Type B pancreatic cell (in vitro differentiated cells): Measurements from ENCODE around the gene BTN3A1. TPM values are rescaled to one million over a fixed set of nuclear protein-coding genes. Genes with fewer than 3 reads are reported as not detected.
A peak's percentile ranks its signal among the peaks of the same experiment; 100 is the strongest.

ENCODE experiments used
- DNase-seq: peaks from one replicate; pipeline ENCODE4 v3.0.0; 2021; ENCODE audit warnings: mixed read lengths; ENCODE audit not compliant: unreplicated experiment; ENCODE audit errors: extremely low spot score
- H3K27ac Mint-ChIP-seq: 2 replicates; pipeline ENCODE4 v1.8.0; 2021; ENCODE audit warnings: mild to moderate bottlenecking, mixed read lengths
- H3K27me3 Mint-ChIP-seq: 2 replicates; pipeline ENCODE4 v1.8.0; 2021; ENCODE audit warnings: mixed read lengths
- H3K36me3 Mint-ChIP-seq: 2 replicates; pipeline ENCODE4 v1.8.0; 2021; ENCODE audit warnings: mixed read lengths
- H3K4me1 Mint-ChIP-seq: one replicate; pipeline ENCODE4 v1.8.0; 2021; ENCODE audit warnings: mixed read lengths; ENCODE audit not compliant: unreplicated experiment
- H3K4me3 Mint-ChIP-seq: 2 replicates; pipeline ENCODE4 v1.8.0; 2021; ENCODE audit warnings: mild to moderate bottlenecking, mixed read lengths
- H3K9me3 Mint-ChIP-seq: 2 replicates; pipeline ENCODE4 v1.8.0; 2021; ENCODE audit warnings: mixed read lengths
- total RNA-seq: library from RNA; stranded (reverse); gene quantifications from 2 replicates; pipeline ENCODE4 v1.2.1, GENCODE V29; 2021; ENCODE audit warnings: low replicate concordance
- TF ChIP-seq, protein P1 (sequence below): fragments of 200-600 bp; sonication (generic); conservative IDR thresholded peaks from 2 replicates; pipeline ENCODE4 v1.5.0; 2021; ENCODE audit warnings: antibody characterized with exemption, mild to moderate bottlenecking

Gene BTN3A1
- total RNA-seq, 1 donor from 2014 or later, result 19.6 TPM

DNA sequence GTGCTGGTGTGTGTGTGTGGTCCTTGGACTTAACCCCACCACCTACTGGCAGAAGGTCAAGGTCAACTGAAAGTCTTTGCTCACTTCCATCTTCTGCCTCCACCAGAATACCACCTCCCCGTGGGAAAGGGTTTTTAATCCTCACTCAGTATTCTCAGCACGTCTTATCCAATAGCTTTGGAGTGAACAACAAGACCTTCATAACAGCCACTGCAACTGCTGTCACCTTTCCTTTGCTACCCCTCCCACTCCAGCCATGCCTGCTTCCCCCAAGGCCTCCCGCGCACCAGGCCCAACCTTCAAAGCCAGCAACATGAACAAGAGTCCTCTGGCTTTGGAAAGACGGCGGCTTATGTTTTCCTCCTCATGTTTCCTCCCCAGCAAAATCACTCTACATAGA, 20.0 kb upstream of the BTN3A1 start:
- Mint-ChIP-seq H3K4me3 (peak overlapping the region; percentile 99), H3K27ac (peak overlapping the region; percentile 97)
- no peak for DNase-seq

DNA sequence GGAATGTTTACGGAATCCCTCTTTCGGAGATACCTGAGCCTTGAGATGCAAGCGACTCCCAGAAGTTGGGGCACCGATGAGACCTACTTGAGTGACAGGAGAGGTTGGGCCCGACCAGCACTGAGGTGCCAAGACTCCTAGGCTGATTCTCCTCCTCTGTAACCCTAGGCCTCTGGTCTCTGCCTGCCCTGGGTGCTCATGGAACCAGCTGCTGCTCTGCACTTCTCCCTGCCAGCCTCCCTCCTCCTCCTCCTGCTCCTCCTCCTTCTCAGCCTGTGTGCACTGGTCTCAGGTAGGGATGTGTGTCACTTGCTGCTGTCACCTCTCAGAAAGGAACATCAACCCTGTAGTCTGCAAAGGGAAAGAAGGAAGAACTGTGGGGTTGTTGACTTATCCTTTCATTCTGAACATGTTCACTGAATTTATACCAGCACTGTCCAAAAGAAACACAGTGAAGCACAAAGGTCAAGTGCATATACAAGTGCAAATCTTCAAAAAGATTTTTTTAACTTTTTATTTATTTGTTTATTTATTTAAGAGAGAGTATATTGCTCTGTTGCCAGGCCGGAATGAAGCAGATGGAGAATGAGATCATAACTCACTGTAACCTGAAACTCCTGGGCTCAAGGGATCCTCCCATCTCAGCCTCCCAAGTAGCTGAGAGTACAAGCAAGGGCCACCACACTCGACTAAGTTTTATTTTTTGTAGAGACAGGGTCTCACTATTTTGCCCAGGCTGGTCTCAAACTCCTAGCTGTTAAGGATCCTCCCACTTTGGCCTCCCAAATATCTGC, 18.3 kb upstream of the BTN3A1 start:
- TF ChIP-seq, protein P1, sequence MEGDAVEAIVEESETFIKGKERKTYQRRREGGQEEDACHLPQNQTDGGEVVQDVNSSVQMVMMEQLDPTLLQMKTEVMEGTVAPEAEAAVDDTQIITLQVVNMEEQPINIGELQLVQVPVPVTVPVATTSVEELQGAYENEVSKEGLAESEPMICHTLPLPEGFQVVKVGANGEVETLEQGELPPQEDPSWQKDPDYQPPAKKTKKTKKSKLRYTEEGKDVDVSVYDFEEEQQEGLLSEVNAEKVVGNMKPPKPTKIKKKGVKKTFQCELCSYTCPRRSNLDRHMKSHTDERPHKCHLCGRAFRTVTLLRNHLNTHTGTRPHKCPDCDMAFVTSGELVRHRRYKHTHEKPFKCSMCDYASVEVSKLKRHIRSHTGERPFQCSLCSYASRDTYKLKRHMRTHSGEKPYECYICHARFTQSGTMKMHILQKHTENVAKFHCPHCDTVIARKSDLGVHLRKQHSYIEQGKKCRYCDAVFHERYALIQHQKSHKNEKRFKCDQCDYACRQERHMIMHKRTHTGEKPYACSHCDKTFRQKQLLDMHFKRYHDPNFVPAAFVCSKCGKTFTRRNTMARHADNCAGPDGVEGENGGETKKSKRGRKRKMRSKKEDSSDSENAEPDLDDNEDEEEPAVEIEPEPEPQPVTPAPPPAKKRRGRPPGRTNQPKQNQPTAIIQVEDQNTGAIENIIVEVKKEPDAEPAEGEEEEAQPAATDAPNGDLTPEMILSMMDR, result no peak
- Mint-ChIP-seq H3K9me3 (no peaks in the 10 kb centered on the region), H3K27ac (peak overlapping the region; percentile 97), H3K27me3 (no peaks in the 10 kb centered on the region), H3K4me3 (peak overlapping the region; percentile 99), H3K36me3 (peaks cover 4% of the 10 kb centered on the region), H3K4me1 (peaks cover 17% of the 10 kb centered on the region)
- no peak for DNase-seq

More for the DNA sequence above, 20.0 kb upstream of the BTN3A1 start:
- H3K36me3 Mint-ChIP-seq, result no peaks in the 10 kb centered on the region
- H3K27me3 Mint-ChIP-seq, result no peaks in the 10 kb centered on the region
- TF ChIP-seq, protein P1, result no peak
- H3K4me1 Mint-ChIP-seq, result peaks cover 18% of the 10 kb centered on the region
- no peaks in the 10 kb centered on the region for H3K9me3 Mint-ChIP-seq

- Mint-ChIP-seq H3K27me3 (no peaks in the 10 kb centered on the region), H3K9me3 (no peaks in the 10 kb centered on the region), H3K27ac (no peak overlapping the region), H3K4me3 (no peak overlapping the region), H3K4me1 (peaks cover 17% of the 10 kb centered on the region), H3K36me3 (peaks cover 14% of the 10 kb centered on the region)
- TF ChIP-seq, protein P1, result no peak
- DNase-seq, result no peak
These were observed 16.3 kb upstream of the BTN3A1 start for GRCh38 chr6:26385734-26386125.

DNA sequence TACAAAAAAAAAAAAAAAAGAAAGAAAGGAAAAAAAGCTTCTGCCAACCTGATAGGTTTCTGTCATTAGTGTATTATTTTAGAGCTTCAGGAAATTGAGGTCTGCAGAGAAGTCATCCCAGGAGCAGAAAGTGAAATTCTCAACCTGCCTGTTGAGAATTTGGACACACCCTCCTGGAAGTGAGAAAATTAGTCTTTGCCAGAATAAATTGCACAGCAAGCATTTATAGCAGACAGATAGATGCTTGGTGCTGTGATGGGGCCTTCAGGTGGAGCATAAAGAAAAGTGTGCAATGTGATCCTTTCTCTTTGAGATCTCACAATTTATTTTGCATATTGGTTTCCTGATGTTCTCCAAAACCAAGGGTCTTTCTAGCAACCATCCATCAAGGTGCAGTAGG, 14.5 kb upstream of the BTN3A1 start:
- Mint-ChIP-seq H3K4me3 (no peak overlapping the region), H3K9me3 (no peaks in the 10 kb centered on the region), H3K36me3 (peaks cover 18% of the 10 kb centered on the region), H3K4me1 (peaks cover 13% of the 10 kb centered on the region), H3K27ac (no peak overlapping the region), H3K27me3 (no peaks in the 10 kb centered on the region)
- no peak for DNase-seq
- TF ChIP-seq, protein P1, result no peak

DNA sequence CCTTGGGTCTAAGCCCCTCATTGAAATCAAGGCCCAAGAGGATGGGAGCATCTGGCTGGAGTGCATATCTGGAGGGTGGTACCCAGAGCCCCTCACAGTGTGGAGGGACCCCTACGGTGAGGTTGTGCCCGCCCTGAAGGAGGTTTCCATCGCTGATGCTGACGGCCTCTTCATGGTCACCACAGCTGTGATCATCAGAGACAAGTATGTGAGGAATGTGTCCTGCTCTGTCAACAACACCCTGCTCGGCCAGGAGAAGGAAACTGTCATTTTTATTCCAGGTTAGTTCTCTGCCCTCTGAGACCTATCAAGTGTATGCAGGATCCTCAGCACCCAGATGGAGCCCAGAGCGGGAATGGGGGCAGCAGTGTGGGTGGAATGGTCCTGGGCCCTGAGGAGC, 14.1 kb upstream of the BTN3A1 start:
- Mint-ChIP-seq H3K9me3 (no peaks in the 10 kb centered on the region), H3K27ac (no peak overlapping the region), H3K36me3 (peaks cover 21% of the 10 kb centered on the region), H3K27me3 (peaks cover under 1% of the 10 kb centered on the region), H3K4me3 (no peak overlapping the region), H3K4me1 (peaks cover 10% of the 10 kb centered on the region)
- TF ChIP-seq, protein P1, result no peak
- no peak for DNase-seq
